Endothelial cell of hepatic sinusoid (primary cell): Measurements from ENCODE around the gene TTYH1.
"Not testable (repeated sequence)": the region's sequence is repeated elsewhere in the genome, so short reads cannot be mapped to it uniquely, and the experiment has no call there.

Experiments
- in situ Hi-C: cut with HindIII; loops from 2 replicates; pipeline ENCODE4 v1.10.0; 2017; ENCODE audit warnings: low sequenced_read_pairs

Gene TTYH1

GRCh38 chr19:54436628-54437252 lies 21.5 kb downstream of the TTYH1 start:
- in situ Hi-C loops, result no loop called here

GRCh38 chr19:54439174-54439851 lies 24.0 kb downstream of the TTYH1 start:
- in situ Hi-C loops, result no loop called here

GRCh38 chr19:54440641-54441040 lies 25.4 kb downstream of the TTYH1 start:
- in situ Hi-C loops, result no loop called here

GRCh38 chr19:54444737-54445136 lies 29.5 kb downstream of the TTYH1 start:
- in situ Hi-C loops, result no loop called here

GRCh38 chr19:54446349-54446748 lies 31.1 kb downstream of the TTYH1 start:
- in situ Hi-C loops, result not testable (repeated sequence)

GRCh38 chr19:54448040-54448773 lies 32.9 kb downstream of the TTYH1 start:
- in situ Hi-C loops, result no loop called here

- in situ Hi-C loops, result no loop called here
Observed at GRCh38 chr19:54448774-54449700, 33.8 kb downstream of the TTYH1 start, which contains the start of gene LENG8. TSS of gene LENG8 (plus strand) at chr19:54449199. CDS start at chr19:54451345, 2,146 bp downstream.

GRCh38 chr19:54449701-54450069 lies 34.4 kb downstream of the TTYH1 start:
- in situ Hi-C loops, result no loop called here

GRCh38 chr19:54451331-54451871 lies 36.1 kb downstream of the TTYH1 start:
- in situ Hi-C loops, result no loop called here

GRCh38 chr19:54451997-54452396 lies 36.7 kb downstream of the TTYH1 start:
- in situ Hi-C loops, result no loop called here

- in situ Hi-C loops, result no loop called here
Observed at GRCh38 chr19:54452626-54453025, 37.4 kb downstream of the TTYH1 start.

- in situ Hi-C loops, result no loop called here
Observed at GRCh38 chr19:54453921-54454780, 38.9 kb downstream of the TTYH1 start.

GRCh38 chr19:54454781-54455675 lies 39.8 kb downstream of the TTYH1 start:
- in situ Hi-C loops, result no loop called here

GRCh38 chr19:54455786-54456422 lies 40.6 kb downstream of the TTYH1 start:
- in situ Hi-C loops, result no loop called here

GRCh38 chr19:54456423-54457373 lies 41.4 kb downstream of the TTYH1 start:
- in situ Hi-C loops, result no loop called here

- in situ Hi-C loops, result no loop called here
Observed at GRCh38 chr19:54457773-54458647, 42.7 kb downstream of the TTYH1 start.
